D721Med (cell line): ENCODE results near the gene IL1RL2.

Experiments used
- DNase-seq: peaks from one replicate; pipeline ENCODE4 v3.0.0; 2011; ENCODE audit warnings: low spot score; ENCODE audit not compliant: insufficient read length
- FAIRE-seq: peaks from 2 replicates; lab custom pipeline; 2011; peaks lifted over from hg19 to GRCh38; lab: Jason Lieb, UNC
- CTCF ChIP-seq: IDR thresholded peaks from 2 replicates; pipeline ENCODE4 v1.5.1; 2012; ENCODE audit warnings: mild to moderate bottlenecking, control low read depth; ENCODE audit not compliant: insufficient read depth; ENCODE audit errors: missing control alignments

Gene IL1RL2

GRCh38 chr2:102261467-102262135 lies 74.8 kb downstream of the IL1RL2 start:
- no peak for DNase-seq
- no peak for TF ChIP-seq CTCF
- no peak for FAIRE-seq

- DNase-seq (no peak), FAIRE-seq (no peak)
- TF ChIP-seq CTCF, result no peak
Measured at GRCh38 chr2:102262216-102263129, 75.7 kb downstream of the IL1RL2 start.

- FAIRE-seq, result no peak
Measured at GRCh38 chr2:102264952-102265351, 78.1 kb downstream of the IL1RL2 start.

GRCh38 chr2:102266204-102266603 lies 79.4 kb downstream of the IL1RL2 start:
- no peak for TF ChIP-seq CTCF
- FAIRE-seq (no peak), DNase-seq (no peak)

More at GRCh38 chr2:102264952-102265351, 78.1 kb downstream of the IL1RL2 start:
- no peak for TF ChIP-seq CTCF
- DNase-seq, result no peak

GRCh38 chr2:102267774-102268173 lies 81.0 kb downstream of the IL1RL2 start:
- TF ChIP-seq CTCF, result no peak
- no peak for DNase-seq
- no peak for FAIRE-seq

GRCh38 chr2:102268510-102269199 lies 81.8 kb downstream of the IL1RL2 start:
- FAIRE-seq (no peak), DNase-seq (no peak)
- TF ChIP-seq CTCF, result no peak
